MM.1S (cell line): Measurements from ENCODE around the gene UBASH3A.

Experiments used
- DNase-seq: peaks from one replicate; pipeline ENCODE4 v3.0.0-alpha.2; 2015
- H2AFZ ChIP-seq: fragments of 300-600 bp; sonication (generic); 2 replicates; pipeline ENCODE4 v1.6.0; 2016; ENCODE audit warnings: antibody characterized with exemption, low read length
- H3F3A ChIP-seq: fragments of 300-600 bp; sonication (generic); 2 replicates; pipeline ENCODE4 v1.6.1; 2016; ENCODE audit warnings: mild to moderate bottlenecking, antibody characterized with exemption, low read length, moderate library complexity, mixed read lengths; ENCODE audit not compliant: insufficient read depth
- H3K27ac ChIP-seq: fragments of 300-600 bp; sonication (generic); 2 replicates; pipeline ENCODE4 v1.5.1; 2016; ENCODE audit warnings: mild to moderate bottlenecking, low read length
- H3K27me3 ChIP-seq: fragments of 300-600 bp; sonication (generic); replicated peaks from 2 replicates; pipeline ENCODE4 v1.6.0; 2016; ENCODE audit warnings: low read length; ENCODE audit not compliant: insufficient read depth
- H3K36me3 ChIP-seq: fragments of 300-600 bp; sonication (generic); replicated peaks from 2 replicates; pipeline ENCODE4 v1.6.1; 2016; ENCODE audit warnings: mild to moderate bottlenecking, low read length, mixed read lengths; ENCODE audit not compliant: insufficient read depth
- H3K4me1 ChIP-seq: fragments of 300-600 bp; sonication (generic); 2 replicates; pipeline ENCODE4 v1.6.1; 2016; ENCODE audit warnings: low read length, mixed read lengths
- H3K4me2 ChIP-seq: fragments of 300-600 bp; sonication (generic); 2 replicates; pipeline ENCODE4 v1.6.0; 2016; ENCODE audit warnings: low read depth, low read length
- H3K4me3 ChIP-seq: fragments of 300-600 bp; sonication (generic); 2 replicates; pipeline ENCODE4 v1.5.1; 2016; ENCODE audit warnings: low read length, mixed read lengths
- H3K79me2 ChIP-seq: fragments of 300-600 bp; sonication (generic); 2 replicates; pipeline ENCODE4 v1.6.1; 2016; ENCODE audit warnings: mixed run types, low read length, mixed read lengths
- H3K9ac ChIP-seq: fragments of 300-600 bp; sonication (generic); 2 replicates; pipeline ENCODE4 v1.6.1; 2016; ENCODE audit warnings: low read length, mixed read lengths
- H3K9me2 ChIP-seq: fragments of 300-600 bp; sonication (generic); replicated peaks from 2 replicates; pipeline ENCODE4 v1.6.1; 2016; ENCODE audit warnings: mild to moderate bottlenecking, low read length, mixed read lengths; ENCODE audit not compliant: insufficient read depth
- H3K9me3 ChIP-seq: fragments of 300-600 bp; sonication (generic); replicated peaks from 2 replicates; pipeline ENCODE4 v1.6.1; 2016; ENCODE audit warnings: mild to moderate bottlenecking, low read length, mixed read lengths; ENCODE audit not compliant: insufficient read depth
- H4K20me1 ChIP-seq: fragments of 300-600 bp; sonication (generic); 2 replicates; pipeline ENCODE4 v1.6.1; 2016; ENCODE audit warnings: mild to moderate bottlenecking, low read length, moderate library complexity, mixed read lengths; ENCODE audit not compliant: insufficient read depth
- EZH2 ChIP-seq: fragments of 300-600 bp; sonication (generic); optimal IDR thresholded peaks from 2 replicates; pipeline ENCODE3; 2017; ENCODE audit warnings: low read depth, mild to moderate bottlenecking, antibody characterized with exemption, low read length, mixed read lengths
- EZH2phosphoT487 ChIP-seq: fragments of 300-600 bp; sonication (generic); IDR thresholded peaks from 2 replicates; pipeline ENCODE4 v1.6.1; 2018; ENCODE audit warnings: antibody characterized with exemption, low read length
- TF ChIP-seq, protein P1 (sequence below): fragments of 300-600 bp; sonication (generic); IDR thresholded peaks from 2 replicates; pipeline ENCODE4 v1.5.1; 2016; ENCODE audit warnings: antibody characterized with exemption, low read length, mixed read lengths

Gene UBASH3A

DNA sequence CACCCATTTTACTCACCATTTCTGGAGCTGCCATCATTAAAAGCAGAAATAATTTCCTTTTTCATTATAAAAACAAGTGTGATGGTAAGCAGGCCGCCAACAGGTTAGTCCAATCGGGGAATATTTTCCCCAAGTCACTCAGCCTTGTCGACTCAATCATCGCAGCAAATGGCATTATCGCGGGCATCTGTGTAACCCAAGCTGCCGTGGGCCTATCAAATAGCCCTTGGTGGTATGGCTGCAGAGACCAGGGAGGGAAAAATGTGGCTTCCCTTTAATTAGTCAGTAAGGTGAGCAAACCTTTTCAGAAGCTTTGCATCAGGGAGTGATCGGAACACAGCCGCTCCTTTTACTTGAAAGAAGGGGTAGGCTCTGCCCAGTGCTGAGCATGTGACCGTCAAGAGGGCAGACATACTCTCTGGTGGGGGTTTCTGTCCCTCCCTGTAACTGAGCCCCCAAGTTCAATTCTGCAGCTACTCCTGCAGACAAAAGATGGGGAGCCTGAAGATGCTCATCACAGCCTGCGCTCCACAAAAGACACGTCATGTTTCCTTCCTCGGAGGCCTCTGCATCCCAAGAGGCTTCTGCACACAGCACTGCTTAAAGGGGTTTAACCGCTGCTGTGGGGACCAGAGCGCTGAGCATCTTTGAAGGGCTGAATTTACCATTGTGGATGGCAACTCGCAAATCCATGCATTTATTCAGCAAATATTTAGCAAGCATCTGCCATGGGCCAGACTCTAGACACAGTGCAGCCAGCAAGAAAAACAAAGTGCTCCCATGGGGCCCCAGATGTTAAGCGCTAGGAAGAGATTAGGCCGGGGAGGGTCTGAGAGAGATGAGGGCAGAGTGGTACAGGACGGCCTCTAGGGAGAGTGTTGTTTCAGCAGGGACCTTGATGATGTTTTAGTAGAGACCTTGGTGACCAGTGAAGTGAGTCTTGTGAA is 6.6 kb upstream of the UBASH3A start:
- 0 out of 2 replicates have a peak, but pooled peaks cover 4% of the 10 kb centered on the region for H3K4me1 ChIP-seq
- H3K36me3 ChIP-seq, result no peaks in the 10 kb centered on the region
- H2AFZ ChIP-seq, result no peak overlapping the region
- DNase-seq, result no peak
- H3F3A ChIP-seq, result peaks cover 2% of the 10 kb centered on the region; the same call in 1 of the 2 replicates
- H3K79me2 ChIP-seq, result no peaks in the 10 kb centered on the region
- H4K20me1 ChIP-seq, result no peaks in the 10 kb centered on the region
- no peak overlapping the region for H3K4me2 ChIP-seq
- H3K9me3 ChIP-seq, result no peaks in the 10 kb centered on the region
- no peak overlapping the region for H3K27ac ChIP-seq
- peaks cover 86% of the 10 kb centered on the region for H3K27me3 ChIP-seq
- H3K9me2 ChIP-seq, result no peaks in the 10 kb centered on the region
- TF ChIP-seq EZH2, result no peak
- TF ChIP-seq, protein P1, sequence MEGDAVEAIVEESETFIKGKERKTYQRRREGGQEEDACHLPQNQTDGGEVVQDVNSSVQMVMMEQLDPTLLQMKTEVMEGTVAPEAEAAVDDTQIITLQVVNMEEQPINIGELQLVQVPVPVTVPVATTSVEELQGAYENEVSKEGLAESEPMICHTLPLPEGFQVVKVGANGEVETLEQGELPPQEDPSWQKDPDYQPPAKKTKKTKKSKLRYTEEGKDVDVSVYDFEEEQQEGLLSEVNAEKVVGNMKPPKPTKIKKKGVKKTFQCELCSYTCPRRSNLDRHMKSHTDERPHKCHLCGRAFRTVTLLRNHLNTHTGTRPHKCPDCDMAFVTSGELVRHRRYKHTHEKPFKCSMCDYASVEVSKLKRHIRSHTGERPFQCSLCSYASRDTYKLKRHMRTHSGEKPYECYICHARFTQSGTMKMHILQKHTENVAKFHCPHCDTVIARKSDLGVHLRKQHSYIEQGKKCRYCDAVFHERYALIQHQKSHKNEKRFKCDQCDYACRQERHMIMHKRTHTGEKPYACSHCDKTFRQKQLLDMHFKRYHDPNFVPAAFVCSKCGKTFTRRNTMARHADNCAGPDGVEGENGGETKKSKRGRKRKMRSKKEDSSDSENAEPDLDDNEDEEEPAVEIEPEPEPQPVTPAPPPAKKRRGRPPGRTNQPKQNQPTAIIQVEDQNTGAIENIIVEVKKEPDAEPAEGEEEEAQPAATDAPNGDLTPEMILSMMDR, result no peak
- no peak for TF ChIP-seq EZH2phosphoT487
- H3K9ac ChIP-seq, result no peak overlapping the region
- H3K4me3 ChIP-seq, result no peak overlapping the region

- Histone ChIP-seq H3F3A (peaks cover 2% of the 10 kb centered on the region; the same call in 1 of the 2 replicates), H3K27ac (no peak overlapping the region), H3K4me3 (no peak overlapping the region), H3K79me2 (no peaks in the 10 kb centered on the region), H4K20me1 (no peaks in the 10 kb centered on the region), H3K36me3 (no peaks in the 10 kb centered on the region), H3K27me3 (peaks cover 78% of the 10 kb centered on the region), H3K4me1 (0 out of 2 replicates have a peak, but pooled peaks cover 4% of the 10 kb centered on the region), H2AFZ (no peak overlapping the region), H3K9ac (no peak overlapping the region), H3K9me3 (no peaks in the 10 kb centered on the region), H3K9me2 (no peaks in the 10 kb centered on the region), H3K4me2 (no peak overlapping the region)
- TF ChIP-seq, protein P1, result no peak
- TF ChIP-seq EZH2phosphoT487 (no peak), EZH2 (no peak)
- DNase-seq, result no peak
These were observed 5.8 kb upstream of the UBASH3A start for GRCh38 chr21:42397746-42398394.

- TF ChIP-seq, protein P1, result no peak
- no peak for TF ChIP-seq EZH2
- no peak for TF ChIP-seq EZH2phosphoT487
- Histone ChIP-seq H3K79me2 (no peaks in the 10 kb centered on the region), H3K36me3 (no peaks in the 10 kb centered on the region), H3K4me3 (no peak overlapping the region), H3K9ac (no peak overlapping the region), H3K27ac (no peak overlapping the region), H3K4me2 (no peak overlapping the region), H3K9me3 (no peaks in the 10 kb centered on the region), H4K20me1 (no peaks in the 10 kb centered on the region), H3K27me3 (peaks cover 76% of the 10 kb centered on the region), H3F3A (peaks cover 2% of the 10 kb centered on the region; the same call in 1 of the 2 replicates), H2AFZ (no peak overlapping the region), H3K4me1 (0 out of 2 replicates have a peak, but pooled peaks cover 4% of the 10 kb centered on the region), H3K9me2 (no peaks in the 10 kb centered on the region)
- DNase-seq, result no peak
These were observed 5.2 kb upstream of the UBASH3A start for GRCh38 chr21:42398436-42399028.
